Right renal cortex interstitium (tissue), 3 donors: ENCODE data around the gene SEMA4B. TPM values are rescaled to one million over a fixed set of nuclear protein-coding genes. Genes with fewer than 3 reads are reported as not detected.
A peak's percentile ranks its signal among the peaks of the same experiment; 100 is the strongest.

Experiments
- DNase-seq, 3 donors: peaks; one replicate each; pipeline ENCODE4 v3.0.0-alpha.2; 2013; ENCODE audit warnings: low read depth in 3 of 3, low spot score in 2 of 3
- polyA plus RNA-seq, 3 donors: library from polyadenylated mRNA; unstranded; fragments of 120-200 nt; gene quantifications; one replicate each; pipeline ENCODE4 v1.2.1, GENCODE V29; 2013; ENCODE audit not compliant: insufficient read length in 3 of 3

SEMA4B gene
- polyA plus RNA-seq, 3 donors, result 32.3 to 39.4 (median 33.0) TPM

DNA sequence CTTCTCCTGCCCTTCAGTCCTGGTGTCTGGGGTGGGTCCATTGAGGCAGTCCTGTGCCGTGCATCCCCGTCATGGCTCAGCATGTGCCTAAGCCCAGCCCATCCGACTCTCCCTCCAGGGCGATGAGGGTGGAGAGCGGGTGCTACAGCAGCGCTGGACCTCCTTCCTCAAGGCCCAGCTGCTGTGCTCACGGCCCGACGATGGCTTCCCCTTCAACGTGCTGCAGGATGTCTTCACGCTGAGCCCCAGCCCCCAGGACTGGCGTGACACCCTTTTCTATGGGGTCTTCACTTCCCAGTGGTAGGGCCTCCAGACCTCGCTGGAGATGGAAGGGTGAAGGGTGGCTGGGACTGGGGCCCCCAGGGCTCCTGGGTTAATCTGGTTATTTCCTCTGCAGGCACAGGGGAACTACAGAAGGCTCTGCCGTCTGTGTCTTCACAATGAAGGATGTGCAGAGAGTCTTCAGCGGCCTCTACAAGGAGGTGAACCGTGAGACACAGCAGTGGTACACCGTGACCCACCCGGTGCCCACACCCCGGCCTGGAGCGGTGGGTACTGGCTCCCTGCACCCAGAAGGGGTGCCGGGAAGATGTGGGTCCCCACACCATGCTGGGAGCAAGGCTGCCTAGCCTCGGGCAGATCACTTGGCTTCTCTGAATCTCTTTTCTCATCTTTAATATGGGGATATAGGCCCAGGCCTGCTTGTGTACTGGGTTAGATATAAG lies 22.5 kb downstream of the SEMA4B start:
- DNase-seq, result no peak

DNA sequence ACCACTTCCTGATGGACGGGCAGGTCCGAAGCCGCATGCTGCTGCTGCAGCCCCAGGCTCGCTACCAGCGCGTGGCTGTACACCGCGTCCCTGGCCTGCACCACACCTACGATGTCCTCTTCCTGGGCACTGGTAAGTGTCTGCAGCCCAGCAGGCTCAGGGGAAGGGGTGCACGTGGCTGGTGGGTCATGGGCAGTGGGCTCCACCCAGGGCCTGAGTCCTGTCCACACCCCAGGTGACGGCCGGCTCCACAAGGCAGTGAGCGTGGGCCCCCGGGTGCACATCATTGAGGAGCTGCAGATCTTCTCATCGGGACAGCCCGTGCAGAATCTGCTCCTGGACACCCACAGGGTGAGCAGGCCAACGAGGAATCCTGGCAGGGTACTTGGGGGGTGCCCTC lies 23.9 kb downstream of the SEMA4B start:
- no peak for DNase-seq

DNA sequence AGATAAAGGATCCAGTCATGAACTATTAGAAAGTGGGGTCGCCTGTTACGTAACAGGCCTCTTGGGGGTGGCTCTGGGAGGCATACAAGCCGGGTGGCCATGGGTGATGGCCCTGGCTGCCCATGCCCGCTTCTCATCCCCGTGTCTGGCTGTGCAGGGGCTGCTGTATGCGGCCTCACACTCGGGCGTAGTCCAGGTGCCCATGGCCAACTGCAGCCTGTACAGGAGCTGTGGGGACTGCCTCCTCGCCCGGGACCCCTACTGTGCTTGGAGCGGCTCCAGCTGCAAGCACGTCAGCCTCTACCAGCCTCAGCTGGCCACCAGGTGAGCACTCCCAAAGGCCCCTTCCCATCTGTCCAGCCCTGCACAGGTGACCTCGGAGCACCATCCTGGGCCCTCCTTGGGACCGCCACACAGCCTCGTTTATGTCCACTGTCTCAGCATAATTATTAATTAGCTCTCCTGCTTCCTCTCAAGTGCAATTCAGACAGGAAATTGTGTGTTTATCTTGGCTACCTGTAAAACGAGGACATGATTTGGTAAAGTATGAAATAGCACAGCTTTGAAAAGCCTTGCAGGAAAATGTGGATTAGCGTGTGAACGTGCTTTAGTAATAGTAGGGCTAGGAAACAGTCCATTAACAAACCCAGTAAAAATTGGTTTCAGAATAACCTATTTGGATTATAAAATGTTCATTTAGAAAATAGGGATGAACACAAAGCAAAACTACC lies 24.5 kb downstream of the SEMA4B start:
- no peak for DNase-seq

DNA sequence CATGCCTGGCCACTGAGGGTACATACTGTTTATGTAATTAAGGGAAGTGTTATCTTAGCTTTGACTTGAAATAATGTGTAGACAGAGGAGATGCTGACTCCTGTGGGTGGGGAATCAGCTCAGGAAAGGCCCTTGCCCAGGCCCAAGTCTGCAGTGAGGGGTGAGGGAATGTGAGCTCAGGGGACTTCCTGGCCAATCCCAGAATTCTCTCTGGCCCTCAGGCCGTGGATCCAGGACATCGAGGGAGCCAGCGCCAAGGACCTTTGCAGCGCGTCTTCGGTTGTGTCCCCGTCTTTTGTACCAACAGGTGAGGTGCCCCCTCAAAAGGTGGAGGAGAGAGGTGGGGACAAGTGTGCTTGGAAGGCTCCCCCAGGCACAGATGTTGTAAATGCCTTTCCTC lies 26.2 kb downstream of the SEMA4B start:
- DNase-seq, result no peak

DNA sequence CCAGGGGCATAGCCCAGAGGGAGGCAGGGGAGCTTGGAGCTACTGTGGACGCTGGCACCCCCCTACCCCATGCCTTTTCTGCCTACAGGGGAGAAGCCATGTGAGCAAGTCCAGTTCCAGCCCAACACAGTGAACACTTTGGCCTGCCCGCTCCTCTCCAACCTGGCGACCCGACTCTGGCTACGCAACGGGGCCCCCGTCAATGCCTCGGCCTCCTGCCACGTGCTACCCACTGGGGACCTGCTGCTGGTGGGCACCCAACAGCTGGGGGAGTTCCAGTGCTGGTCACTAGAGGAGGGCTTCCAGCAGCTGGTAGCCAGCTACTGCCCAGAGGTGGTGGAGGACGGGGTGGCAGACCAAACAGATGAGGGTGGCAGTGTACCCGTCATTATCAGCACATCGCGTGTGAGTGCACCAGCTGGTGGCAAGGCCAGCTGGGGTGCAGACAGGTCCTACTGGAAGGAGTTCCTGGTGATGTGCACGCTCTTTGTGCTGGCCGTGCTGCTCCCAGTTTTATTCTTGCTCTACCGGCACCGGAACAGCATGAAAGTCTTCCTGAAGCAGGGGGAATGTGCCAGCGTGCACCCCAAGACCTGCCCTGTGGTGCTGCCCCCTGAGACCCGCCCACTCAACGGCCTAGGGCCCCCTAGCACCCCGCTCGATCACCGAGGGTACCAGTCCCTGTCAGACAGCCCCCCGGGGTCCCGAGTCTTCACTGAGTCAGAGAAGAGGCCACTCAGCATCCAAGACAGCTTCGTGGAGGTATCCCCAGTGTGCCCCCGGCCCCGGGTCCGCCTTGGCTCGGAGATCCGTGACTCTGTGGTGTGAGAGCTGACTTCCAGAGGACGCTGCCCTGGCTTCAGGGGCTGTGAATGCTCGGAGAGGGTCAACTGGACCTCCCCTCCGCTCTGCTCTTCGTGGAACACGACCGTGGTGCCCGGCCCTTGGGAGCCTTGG lies 27.0 kb downstream of the SEMA4B start:
- DNase-seq, result no peak

DNA sequence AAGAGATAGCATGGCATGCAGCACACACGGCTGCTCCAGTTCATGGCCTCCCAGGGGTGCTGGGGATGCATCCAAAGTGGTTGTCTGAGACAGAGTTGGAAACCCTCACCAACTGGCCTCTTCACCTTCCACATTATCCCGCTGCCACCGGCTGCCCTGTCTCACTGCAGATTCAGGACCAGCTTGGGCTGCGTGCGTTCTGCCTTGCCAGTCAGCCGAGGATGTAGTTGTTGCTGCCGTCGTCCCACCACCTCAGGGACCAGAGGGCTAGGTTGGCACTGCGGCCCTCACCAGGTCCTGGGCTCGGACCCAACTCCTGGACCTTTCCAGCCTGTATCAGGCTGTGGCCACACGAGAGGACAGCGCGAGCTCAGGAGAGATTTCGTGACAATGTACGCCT lies 27.8 kb downstream of the SEMA4B start:
- no peak for DNase-seq

DNA sequence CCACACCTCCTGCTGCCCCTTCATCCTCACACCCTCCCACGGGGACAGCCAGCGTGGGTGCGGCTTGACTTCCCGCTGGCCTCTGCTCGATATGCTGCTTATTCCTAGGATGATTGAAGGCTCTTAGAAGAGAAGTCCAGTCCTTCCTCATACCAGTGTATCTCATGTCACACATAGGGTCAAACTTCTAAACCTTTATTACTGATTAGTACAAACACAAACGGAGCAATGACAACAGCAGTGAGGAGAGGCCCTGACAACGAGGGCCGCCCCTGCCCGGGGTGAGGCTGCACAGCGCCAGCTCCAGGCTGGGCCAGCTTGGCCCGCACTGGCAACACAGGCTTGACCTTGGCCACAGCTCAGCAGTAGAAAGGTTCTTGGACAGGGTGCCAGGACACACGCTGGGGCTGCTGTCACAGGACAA lies 29.0 kb downstream of the SEMA4B start:
- DNase-seq, result no peak

DNA sequence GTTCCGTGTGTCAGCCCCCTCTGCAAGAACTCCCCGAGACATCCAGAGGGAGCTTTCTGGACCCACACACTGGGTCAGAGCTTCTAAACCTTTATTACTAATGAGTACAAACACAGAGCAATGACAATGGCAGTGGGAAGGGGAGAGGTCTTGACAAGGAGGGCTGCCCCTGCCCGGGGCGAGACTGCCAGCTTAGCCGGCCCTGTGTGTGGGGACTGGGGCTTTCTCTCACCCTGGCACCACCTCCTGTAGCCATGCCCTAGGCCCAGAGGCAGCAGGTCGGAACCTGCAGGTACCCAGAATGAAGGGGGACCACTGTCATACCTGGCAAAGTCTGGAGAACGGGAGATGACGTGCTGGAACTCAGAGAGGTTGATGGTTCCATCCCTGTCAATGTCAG lies 29.5 kb downstream of the SEMA4B start:
- DNase-seq, result no peak

DNA sequence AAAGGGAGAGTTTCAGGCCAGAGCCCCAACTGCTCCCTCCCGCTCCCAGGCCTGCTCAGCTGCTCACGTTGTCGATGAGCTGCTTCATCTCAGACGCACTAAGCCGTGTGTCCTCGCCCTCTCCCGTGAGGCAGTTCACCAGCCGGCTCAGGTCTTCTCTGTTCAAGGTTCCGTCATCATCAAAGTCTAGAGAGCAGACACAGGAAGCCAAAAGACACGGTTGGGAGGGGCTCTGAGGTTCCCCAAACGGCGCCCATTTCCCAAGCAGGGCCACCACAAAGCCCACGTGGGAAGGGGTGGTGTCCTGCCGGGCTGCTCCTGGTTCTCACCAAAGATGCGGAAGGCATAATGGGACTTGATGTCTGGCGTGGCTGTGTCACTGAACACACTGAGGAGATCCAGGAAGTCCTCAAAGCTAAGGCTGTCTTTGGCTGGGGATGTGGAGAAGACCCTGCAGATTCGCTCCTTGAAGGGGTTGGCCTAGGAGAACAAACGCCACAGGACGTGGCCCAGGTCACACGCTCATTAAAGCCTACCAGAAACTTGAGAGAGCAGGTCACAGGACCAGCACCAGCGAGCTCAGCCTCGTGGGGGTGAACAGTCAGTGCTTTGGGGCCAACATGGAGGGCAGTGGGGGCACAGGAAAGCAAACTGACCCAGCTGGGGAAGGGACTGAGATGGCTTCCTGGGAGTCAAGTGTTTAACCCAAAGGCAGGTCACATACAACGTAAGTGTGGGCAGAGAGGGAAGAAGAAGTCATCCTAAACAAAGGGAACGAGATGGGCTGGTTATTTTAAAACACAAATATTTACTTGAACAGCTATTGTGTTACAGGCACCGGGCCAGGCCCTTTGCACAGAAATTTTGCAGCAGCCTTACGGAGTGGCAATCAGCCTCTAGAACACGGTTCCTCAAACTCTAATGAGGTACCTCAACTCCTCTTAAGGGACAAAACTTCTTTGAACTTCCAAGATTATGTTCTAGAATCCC lies 30.2 kb downstream of the SEMA4B start:
- no peak for DNase-seq

DNA sequence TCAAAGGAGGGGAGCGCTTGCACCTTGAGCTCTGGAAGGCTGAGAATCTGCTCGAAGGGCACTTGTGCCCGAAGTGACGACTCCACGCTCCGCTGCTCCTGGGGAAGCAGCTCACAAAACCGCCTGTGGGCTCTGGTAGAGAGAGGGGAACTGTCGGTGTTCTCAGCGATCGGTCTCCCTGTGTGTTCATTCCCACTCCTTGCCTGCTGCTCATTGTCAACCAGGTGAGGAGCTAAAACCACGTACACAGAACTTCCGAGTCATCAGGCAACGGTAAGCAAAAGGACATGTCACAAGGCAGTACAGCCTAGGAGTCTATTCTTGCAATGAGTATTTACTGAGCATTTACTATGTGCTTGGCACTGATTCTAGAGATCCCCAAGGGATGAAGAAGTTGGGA lies 31.1 kb downstream of the SEMA4B start:
- no peak for DNase-seq

DNA sequence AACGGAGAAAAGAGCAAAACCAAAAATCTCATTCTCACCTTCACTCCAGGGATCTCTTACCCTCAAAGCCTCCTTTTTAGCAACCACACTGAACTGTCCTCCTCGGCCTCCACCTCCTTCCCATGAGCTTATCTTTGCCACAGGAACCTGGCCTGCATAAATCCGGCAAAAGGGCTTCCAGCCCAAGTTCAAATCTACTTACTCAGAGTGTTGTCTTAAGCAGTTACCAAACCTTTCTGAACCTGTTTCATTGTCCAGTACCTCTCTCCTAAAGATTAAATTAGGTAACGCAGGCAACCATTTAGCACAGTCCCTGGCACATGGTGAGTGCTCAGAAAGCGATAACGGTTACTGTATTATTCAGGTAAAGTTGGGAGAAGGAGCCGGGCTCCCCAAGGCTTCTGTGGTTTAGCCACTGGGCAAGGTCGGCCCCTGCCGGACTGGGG lies 31.8 kb downstream of the SEMA4B start:
- DNase-seq, result no peak

DNA sequence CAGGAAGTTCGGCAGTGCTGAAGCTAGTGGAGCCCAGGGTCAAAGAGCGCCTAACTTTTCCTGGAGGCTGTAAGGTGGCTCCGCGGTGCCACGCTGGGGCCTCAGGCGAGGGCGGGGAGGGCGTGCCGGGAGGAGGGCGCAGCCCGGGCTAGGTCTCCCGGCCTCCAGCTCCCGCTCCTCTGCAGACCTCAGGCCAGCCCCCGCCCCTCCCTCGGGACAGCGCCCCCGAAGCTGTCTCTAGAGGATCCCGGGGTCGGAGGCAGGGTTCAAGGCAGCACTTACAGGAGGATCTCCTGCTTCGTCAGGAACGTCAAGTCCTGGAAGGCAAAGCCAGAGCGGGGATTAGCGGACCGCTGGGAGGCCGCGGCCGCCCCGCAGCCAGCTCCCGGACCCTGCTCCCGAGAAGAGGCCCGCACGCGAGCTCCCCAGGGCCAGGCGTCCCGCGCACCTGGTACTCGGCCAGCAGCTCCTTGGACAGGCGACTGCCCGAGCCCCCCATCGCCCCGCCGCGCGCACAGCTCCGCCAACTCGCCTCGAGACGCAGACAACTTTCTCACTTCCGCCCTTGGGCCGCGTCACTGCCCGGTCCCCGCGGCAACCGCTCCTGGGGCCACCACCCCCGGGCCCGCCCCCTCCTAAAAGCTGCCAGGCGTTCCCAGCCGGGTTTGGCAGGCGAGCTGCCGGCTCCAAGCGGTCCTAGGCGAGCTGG lies 32.4 kb downstream of the SEMA4B start, which contains the start of gene CIB1:
Gene CIB1, minus strand, starts transcription at position 555 of the 709 bp plus-strand sequence. Its CDS starts 56 bp downstream, at position 499.
- peak in 1 of 3 donors; percentile 83 for DNase-seq

DNA sequence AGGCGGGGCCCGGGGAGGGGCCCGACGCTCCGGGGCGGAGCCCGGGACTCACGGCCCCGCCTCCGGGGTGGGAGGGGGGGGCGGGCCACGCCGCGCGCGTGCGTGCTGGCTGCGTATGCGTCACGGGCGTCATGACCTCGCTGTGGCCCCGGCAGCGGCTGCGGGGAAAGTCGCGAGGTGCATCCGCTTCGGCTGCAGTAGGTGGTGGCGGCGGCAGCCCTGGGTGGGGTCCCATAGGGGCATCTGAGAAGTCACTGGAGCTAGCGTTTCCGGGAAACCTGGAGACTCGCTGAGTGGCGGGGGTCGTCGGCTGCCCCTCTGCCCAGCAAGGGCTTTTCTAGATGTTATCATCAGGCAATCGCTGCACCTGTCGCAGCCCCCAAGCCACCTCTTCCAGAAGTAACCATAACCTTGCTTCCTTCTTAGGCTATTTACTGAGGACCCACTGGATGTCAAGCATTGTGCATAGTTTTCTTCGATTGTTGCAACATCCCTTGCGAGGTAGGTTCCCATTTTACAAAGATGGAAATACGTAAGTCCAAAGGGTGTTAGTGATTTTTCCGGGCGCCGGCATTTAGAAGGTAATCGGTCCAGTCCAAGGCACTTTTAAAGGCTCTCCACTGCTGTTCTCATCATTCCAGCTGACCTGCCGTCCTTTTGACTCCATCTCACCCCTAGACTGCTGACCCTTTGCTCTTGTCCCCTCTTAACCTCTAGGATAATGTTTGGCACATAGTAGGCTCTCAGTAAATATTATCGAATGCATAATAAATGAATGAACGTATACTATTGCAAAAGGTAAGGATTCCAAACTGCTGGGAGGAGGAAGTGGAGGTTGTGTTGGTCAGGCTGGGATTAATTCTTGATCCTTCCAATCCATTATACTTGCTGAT lies 33.2 kb downstream of the SEMA4B start, which contains the start of gene GDPGP1:
Gene GDPGP1, plus strand, starts transcription at position 114 of the 893 bp plus-strand sequence. CDS start 6,700 bp downstream, outside the sequence.
- peak in 1 of 3 donors; percentile 89 for DNase-seq

DNA sequence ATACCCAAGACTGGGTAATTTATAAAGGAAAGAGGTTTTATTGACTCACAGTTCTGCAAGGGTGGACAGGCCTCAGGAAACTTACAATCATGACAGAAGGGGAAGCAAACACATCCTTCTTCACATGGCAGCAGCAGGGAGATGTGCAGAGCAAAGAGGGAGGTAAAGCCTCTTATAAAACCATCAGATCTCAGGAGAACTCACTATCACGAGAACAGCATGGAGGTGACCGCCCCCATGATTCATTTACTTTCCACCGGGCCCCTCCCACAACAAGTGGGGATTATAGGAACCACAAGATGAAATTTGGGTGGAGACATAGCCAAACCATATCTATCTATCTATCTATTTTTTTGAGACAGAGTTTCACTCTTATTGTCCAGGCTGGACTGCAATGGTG lies 38.2 kb downstream of the SEMA4B start:
- no peak for DNase-seq

DNA sequence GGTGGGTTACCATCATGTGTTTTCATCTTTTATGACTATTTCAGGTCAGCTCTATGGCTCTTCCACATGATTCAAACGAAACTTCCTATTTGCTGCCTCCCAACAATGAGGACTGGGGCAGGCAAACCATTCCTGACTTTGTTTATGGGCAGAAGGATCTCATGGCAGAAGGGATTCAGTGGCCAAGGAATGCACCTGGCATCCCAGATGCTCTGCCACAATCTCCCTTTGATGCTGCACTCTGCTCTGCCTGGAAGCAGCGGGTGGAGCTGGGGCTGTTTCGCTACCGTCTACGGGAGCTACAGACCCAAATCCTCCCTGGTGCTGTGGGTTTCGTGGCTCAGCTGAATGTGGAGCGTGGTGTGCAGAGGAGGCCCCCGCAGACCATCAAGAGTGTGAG lies 39.7 kb downstream of the SEMA4B start:
- no peak for DNase-seq

DNA sequence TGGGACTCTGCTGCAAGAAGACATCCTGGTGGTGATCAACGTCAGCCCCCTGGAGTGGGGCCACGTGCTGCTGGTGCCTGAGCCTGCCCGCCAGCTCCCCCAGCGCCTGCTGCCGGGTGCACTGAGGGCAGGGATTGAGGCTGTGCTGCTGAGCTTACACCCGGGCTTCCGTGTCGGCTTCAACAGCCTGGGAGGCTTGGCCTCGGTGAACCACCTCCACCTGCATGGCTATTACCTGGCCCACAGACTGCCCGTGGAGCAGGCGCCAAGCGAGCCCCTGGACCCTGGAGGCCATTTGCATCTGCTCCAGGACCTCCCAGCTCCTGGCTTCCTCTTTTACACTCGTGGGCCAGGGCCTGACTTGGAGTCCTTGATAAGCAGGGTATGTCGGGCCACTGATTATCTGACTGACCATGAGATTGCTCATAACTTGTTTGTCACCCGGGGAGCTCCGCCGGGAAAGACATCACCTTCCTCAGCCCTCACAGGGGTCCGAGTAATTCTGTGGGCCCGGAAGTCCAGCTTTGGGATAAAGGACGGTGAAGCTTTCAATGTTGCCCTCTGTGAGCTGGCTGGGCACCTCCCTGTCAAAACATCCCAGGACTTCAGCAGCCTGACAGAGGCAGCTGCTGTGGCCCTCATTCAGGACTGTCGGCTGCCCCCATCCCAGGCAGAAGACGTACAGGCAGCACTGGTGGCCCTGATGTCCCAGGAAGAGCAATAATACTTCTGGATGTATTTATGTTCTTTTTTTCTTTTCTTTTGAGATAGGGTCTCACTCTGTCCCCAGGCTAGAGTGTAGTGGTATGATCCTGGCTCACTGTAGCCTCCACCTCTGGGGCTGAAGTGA lies 40.4 kb downstream of the SEMA4B start:
- DNase-seq, result no peak
